ENCODE data around the gene ADGRE3.
"Not testable (repeated sequence)": the region's sequence is repeated elsewhere in the genome, so short reads cannot be mapped to it uniquely, and the experiment has no call there.

The ADGRE3 gene

DNA sequence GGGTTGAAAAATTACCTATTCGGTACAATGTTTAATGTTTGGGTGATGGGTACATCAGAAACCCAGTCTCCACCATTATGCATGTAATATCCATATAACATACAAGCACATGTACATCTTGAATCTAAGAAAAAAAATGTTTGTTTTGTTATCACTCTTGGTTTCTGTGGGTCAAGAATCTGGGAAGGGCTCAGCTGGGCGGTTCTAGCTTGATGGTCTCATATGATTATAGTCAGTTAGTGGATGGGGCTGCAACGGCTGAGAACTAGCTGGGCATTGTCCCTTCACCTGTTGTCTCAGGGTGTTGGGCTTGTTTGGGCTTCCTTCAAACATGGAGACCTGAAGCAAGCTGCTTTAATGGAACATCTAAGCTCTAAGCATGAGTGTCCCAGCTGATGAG, 4.7 kb downstream of the ADGRE3 start:
- no peak for DNase-seq

DNA sequence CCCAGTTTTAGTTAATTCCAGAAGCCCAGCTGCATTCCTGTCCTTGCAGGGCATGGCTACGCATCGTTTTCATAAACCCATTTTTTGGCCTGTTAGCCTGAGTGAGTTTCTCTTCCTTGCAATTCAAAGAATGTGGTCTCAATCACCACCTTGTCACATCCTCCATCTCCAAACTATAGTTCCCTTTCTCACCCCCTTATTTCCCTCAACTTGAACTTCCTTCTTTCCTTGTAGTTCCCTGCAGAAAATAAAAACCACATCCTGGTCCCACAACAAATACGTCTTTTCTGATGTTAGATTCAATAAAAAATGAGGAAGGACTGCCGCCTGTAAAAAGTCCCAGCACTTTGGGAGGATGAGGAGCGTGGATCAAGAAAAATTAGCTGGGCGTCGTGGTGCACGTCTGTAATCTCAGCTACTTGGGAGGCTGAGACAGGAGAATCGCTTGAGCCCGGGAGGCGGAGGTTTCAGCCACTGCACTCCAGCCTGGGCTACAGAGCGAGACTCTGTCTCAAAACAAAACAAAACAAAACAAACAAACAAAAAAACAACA, 13.2 kb downstream of the ADGRE3 start:
- no peak for DNase-seq

DNA sequence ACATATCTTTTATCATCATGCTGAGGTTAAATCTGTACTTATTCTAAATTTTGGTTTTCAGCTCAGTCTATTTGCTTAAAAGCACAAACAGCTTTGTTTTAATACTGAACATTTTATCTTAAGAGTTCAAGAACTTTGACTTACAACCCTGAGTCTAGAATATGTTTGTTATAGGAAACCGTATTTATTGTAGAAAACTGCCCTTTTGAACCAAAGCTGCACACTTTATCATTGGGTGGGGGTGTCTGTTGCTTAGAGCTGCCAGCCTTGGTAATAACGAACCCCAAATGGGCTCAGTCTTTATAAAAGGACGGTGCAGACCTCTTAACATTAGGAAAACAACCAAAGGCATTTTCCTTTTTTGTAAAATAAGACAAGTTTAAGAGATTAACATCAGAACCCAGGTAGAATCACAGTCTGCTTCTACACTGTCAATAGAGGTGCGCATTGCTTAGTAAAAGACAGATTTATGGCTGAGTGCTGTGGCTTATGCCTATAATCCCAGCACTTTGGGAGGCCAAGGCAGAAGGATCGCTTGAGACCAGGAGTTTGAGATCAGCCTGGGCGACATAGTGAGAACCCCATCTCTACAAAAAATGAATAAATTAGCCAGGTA, 14.7 kb downstream of the ADGRE3 start:
- DNase-seq: no peak

DNA sequence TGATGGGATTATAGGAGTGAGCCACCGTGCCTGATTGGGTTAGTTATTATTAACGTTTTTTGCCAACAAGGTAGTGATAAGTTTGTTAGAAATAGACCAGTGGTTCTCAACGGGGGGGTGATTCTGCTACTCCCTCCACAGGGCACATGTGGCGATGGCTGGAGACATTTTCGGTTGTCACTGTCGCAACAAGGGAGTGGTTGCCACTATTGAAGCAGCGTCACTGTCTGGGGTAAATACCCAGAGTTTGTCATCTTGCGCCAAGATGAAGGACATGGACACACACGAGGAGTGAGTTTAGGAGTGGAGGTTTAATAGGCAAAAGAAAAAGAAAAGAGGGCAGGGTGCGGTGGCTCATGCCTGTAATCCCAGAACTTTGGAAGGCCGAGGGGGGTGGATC, 18.9 kb downstream of the ADGRE3 start:
- no peak for DNase-seq

DNA sequence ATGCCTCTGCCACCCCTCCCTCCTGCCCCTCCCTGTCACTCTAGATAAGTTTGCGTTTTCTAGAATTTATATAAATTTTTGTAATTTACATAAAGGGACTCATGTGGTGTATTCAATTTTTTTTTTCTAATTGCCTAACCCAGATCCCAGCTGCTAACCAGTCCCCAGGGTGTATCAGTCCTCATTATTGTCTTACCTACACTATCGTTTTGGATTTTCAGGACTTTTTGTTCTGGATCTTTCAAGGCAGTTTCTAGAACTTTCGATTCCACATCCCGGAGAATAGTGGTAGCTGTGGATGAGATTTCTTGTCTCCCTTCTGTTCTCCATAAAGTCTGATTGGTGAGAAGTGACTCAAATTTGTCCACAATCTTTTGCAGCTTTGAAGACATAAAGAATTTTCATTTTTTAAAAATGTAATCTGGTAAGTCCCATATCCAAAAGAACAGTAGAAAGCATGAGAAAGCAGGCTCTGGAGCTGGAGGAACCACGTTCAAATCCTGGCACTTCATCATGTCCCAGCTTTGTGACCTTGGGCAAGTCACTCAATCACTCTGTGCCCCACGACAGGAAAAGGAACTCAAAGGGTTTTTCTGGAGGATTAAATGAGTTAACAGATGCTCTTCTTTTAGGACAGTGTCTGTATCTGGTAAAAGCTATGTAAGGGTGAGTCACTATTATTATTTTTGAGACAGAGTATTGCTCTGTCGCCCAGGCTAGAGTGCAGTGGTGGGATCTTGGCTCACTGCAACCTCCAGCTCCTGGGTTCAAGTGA, 19.7 kb downstream of the ADGRE3 start:
- no peak for DNase-seq

DNA sequence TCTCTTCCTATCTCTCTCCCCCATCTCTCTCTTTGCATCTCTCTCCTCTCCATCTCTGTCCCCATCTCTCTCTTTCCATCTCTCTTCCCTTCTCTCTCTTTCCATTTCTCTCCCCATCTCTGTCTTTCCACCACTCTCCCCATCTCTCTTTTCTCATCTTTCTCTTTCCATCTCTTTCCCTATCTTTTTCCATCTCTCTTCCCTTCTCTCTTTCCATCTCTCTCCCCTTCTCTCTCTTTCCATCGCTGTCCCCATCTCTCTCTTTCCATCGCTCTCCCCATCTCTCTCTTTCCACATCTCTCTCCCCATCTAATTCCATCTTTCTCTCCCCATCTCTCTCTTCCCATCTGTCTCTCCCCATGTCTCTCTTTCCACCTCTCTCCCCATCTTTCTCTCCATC, 24.5 kb downstream of the ADGRE3 start:
- DNase-seq: no peak

DNA sequence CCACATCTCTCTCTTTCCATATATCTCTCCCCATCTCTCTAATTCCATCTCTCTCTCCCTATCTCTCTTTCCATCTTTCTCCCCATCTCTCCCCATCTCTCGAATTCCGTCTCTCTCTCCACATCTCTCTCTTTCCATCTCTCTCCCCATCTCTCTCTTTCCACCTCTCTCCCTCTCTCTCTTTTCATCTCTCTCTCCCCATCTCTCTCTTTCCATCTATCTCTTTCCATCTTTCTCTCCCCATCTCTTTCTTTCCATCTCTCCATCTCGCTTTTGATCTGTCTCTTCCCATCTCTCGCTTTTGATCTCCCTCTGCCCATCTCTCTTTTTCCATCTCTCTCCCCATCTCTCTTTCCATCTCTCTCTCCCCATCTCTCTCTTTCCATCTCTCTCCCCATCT, 25.6 kb downstream of the ADGRE3 start:
- no peak for DNase-seq

DNA sequence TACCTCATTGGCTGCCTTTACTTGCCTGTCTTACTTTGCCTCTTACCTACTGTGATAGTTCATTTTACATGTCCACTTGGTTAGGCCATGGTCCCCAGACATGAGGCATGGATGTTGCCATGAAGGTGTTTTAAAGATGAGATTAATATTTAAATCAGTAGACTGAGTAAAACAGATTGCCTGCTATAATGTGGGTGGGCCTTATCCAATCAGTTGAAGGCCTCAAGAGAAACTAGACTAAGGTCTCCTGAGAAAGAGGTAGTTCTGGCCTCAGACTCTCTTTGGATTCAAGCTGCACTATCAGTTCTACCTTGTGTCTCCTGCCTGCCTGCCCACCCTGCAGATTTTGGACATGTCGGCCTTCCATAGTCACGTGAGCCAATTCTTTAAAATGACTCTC, 26.1 kb downstream of the ADGRE3 start:
- no peak for DNase-seq

DNA sequence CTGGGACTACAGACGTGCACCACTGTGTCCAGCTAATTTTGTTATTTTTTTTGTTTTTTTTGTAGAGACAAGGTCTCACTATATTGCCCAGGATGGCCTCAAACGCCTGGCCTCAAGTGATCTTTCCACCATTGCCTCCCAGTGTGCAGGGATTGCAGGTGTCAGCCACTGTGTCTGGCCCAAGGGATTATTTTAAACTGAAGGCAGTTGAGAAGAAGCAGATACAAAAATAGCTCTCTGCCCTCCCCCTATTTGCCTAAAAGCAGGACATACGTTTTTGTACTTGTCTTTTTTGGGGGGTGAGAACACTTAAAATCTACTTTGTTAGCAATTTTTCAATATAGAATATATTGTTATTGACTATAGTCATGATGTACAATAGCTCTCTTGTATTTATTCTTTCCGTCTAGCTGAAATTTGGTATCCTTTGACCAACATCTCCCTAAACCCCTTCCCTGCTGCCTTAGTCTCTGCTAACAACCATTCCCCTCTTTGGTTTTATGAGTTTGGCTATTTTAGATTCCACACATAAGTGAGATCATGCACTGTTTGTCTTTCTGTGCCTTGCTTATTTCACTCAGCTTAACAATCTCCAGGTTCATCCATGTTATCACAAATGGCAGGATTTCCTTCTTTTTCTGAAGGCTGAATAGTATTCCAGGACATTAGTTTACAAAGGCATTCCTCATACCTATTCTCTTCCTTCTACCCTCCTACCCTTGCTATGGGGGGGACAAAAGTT, 34.9 kb downstream of the ADGRE3 start:
- DNase-seq: no peak

DNA sequence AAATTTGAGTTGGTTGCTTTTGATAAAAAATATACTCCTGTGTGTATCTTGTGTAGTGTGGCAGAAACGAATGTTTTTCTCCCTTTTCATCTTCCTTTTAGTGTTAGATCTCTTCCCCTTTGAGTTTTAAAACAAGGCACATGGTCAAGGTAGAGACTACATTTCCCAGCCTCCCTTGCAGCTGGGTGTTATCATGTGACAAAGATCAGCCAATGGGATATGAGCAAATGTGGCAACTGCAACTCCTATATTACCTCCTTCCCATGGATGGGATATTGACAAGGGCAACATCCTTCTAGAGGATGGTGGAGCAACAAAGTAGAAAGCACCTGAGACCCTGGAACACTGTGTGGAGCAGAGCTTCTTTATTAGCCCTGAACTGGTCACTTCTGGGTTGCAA, 42.4 kb downstream of the ADGRE3 start:
- DNase-seq: no peak

DNA sequence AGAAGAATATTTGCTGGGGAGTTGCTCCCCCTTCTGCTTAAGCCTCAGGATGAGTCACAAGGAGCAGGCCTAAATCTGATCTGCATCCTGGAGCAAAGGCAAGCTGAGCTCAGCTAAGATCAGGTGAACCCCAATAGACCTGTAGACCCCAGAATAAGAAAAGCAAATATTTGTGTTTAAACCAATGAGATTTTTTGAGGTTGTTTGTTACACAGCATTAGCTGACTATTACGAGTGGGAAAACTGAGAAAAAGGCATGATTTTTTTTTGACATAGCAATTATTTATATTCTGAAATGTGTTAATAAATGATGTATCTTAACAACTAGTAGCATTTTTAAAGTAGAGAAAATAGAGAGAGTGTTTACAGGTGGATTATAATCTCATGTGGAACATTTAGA, 45.1 kb downstream of the ADGRE3 start:
- DNase-seq: no peak

DNA sequence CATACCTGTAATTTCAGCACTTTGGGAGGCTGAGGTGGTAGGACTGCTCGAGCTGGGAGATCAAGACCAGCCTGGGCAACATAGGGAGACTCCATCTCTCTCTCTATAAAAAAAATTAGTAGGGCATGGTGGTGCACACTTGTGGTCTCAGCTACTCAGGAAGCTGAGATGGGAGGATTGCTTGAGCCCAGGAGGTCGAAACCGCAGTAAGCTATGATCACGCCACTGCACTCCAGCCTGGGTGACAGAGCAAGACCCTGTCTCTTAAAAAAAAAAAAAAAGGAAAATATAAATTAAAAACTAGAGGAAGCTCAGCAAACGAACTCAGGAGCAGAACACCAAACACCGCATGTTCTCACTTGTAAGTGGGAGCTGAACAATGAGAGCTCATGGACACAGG, 50.2 kb downstream of the ADGRE3 start:
- DNase-seq: not testable (repeated sequence)

DNA sequence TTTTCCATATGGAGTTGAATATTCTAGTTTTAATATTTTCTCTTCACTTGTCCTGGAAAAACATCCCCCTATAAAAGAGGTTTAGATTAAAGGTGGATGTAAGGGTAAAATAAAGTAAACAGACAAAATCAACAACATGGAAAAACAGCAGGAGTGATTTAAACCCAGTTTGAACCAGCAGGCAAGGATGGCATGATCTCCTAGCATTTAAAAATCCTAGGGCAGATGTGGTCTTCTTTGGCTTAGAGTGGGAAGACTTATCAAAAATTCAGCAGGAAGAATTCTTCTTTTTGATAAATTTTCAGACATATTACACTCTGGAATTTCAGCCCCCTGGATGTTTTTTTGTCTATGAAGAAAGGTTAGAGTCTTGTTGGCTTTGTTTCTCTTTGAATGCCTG, 55.2 kb downstream of the ADGRE3 start:
- no peak for DNase-seq

DNA sequence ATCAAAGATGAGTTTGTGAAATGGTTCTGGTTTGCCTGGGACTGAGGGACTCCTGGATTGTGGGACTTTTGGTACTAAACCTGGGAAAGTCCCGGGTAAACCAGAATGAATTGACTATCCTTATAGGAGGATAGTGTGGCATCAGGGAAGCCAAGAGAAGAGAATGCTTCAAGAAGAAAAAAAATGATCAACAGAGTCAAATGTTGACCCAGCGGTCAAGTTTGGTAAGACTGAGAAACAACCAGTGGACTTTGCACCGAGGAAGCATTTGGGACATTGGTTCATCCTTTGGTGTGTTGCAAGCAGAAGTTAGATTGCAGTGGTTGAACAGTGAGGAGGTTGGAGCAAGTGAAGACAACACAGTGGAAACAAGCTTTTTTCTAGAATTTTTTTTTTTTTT, 58.2 kb downstream of the ADGRE3 start:
- no peak for DNase-seq

DNA sequence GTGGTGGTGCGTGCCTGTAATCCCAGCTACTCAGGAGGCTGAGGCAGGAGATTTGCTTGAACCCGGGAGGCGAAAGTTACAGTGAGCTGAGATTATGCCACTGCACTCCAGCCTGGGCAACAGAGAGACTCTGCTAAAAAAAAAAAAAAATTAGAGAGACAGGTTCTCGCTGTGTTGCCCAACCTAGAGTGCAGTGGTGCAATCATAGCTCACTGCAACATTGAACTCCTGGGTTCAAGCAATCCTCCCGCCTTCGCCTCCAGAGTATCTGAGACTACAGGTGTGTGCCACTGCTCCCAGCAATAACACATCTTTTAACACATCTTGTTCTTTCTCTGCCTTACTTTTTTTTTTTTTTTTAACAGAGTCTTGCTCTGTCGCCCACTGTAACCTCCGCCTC, 59.0 kb downstream of the ADGRE3 start:
- DNase-seq: no peak

DNA sequence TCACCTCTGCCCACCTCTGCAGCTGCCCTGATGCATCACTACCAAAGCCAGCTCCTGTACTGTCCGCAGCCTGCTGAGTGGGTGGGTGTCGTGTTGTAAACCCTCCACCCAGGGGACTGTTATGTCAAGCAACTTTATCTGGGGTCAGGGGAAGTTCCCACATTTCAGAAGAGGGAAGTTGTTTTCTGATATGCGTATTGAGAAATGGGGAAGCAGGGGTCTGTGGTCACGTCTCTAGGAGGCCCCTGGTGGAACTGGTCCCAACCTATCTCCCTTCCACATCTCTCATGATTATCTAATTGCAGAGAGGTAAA, 60.6 kb downstream of the ADGRE3 start:
- no peak for DNase-seq

DNA sequence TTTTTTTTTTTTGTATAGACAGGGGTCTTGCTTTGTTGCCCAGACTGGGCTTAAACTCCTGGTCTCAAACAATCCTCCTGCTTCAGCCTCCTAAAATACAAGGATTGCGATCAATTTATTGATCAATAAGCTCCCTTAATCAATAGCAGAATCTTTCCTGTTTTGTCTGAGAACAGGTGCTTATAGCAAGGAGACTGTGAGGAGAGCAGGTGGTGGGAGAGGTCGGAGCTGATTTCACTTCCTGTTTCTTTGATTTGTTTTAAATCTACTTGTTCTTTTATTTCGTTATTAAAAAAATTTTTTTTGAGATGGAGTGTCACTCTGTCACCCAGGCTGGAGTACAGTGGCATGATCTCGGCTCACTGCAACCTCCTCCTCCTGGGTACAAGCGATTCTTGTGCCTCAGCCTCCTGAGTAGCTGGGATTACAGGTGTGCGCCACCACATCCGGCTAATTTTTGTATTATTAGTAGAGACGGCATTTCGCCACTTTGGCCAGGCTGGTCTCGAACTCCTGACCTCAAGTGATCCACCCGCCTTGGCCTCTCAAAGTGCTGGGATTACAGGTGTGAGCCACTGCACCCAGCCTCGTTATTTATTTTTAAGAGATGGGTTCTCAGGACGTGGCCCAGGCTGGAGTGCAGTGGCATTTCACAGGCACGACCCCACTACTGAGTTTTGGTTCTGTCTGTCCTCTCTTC, 61.1 kb downstream of the ADGRE3 start:
- not testable (repeated sequence) for DNase-seq

DNA sequence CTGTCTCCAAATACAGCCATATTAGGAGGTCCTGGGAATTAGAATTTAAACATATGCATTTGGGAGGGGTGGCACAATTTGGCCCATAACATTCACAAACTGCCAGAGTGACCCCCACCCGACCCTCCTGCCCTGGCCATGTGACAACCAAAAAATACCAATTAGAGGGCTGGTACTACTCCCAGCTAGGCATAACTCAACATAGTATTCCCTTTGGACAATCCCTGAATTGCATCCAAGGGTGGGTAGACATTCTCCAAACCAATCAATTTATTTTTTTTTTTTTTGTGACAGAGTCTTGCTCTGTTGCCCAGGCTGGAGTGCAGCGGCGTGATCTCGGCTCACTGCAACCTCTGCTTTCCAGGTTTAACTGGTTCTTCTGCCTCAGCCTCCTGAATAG, 62.0 kb downstream of the ADGRE3 start:
- DNase-seq: no peak

DNA sequence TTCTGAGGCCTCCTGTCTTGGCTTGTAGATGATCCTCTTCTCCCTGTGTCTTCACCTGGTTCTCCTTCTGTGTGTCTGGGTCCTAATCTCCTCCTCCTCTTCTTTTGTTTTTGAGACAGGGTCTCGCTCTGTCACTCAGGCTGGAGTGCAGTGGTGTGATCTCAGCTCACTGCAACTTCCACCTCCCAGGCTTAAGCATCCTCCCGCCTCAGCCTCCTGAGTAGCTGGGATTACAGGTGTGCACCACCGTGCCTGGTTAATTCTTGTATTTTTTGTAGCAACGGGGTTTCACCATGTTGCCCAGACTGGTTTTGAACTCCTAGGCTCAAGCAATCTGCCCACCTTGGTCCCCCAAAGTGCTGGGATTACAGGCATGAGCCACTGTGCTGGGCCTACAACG, 62.4 kb downstream of the ADGRE3 start:
- DNase-seq: not testable (repeated sequence)

DNA sequence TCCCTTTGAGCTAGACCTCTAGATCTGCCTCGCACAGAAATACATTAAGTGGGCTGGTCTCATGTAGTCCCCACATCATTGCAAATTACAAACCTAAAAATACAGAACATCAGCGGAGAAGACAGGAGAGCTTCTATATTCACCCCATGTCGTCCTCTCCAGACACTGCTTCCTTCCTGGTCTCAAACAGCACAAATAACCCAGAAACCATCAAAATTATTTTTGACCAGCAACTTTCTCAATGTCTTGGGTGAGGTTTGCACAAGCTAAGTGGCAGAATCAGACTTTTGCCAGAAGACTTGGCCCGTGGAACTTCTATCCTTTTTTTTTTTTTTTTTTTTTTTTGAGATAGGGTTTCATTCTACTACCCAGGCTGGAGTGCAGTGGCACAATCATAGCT, 63.6 kb downstream of the ADGRE3 start:
- DNase-seq: no peak

DNA sequence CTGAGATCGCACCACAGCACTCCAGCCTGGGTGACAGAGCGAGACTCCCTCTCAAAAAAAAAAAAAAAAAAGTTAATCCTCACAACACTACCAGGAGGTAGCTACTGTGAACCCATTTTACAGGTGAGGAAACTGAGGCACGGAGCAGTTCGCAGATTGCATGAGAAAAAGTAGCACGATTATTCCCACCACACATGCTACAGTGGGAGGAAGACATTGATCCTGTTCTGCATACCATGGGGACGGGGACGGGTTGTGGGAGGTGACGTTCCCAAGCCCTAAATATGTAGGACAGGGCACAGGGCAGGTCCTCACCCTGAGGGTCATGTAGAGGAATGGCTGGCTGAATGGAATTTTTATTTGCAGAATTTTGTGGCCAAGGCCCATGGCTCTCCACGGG, 68.0 kb downstream of the ADGRE3 start:
- DNase-seq: no peak

DNA sequence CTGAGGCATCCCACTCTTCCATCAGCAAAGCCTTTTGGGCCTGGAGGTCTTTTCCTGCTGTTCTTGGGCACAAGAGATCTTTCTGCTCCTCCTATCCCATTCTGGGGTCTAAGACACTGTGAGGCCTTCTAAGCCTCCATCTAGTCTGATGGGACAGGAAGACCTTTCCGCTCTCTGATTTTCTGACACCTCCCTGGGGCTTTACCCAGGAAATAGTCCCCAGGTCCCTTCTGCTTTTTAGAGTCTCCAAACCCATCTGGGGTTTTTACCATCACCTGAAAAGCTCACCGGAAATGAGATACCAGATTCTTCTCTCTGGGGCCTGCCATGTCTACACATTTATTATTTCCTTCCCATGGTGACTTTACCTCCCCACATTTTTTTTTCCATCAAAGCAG, 70.7 kb downstream of the ADGRE3 start:
- no peak for DNase-seq

DNA sequence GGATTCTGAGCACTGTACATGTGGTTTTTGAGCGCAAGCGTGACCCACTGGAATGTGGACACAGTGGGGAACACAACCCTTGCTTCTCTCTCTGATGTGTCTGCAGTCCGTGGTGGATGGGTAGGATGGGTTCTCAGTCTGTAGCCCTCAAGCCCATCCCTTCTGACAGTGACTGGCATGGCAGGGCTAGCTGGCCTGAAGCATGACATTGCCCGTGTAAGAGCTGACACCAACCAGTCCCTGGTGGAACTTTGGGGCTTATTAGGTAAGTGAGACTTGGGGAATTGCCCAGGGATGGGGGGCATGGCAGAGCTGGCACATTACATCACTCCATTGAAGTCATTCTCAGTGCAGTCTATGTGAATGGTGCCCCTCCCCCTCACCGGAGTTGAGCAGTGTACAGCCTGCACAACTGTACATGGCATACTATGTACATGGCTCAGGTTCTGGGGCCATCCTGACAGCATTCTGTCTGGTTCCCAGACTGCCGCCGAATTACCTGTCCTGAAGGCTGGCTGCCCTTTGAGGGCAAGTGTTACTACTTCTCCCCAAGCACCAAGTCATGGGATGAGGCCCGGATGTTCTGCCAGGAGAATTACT, 75.0 kb downstream of the ADGRE3 start:
- DNase-seq: no peak
